ENCODE data around the gene CNTD1. TPM values are rescaled to one million over a fixed set of nuclear protein-coding genes. Genes with fewer than 3 reads are reported as not detected.
"Not testable (repeated sequence)": the region's sequence is repeated elsewhere in the genome, so short reads cannot be mapped to it uniquely, and the experiment has no call there.

The CNTD1 gene
- total RNA-seq, 1 donor from 2014 or later: 0.09 TPM

GRCh38 chr17:42759982-42760651, 38.5 kb upstream of the CNTD1 start:
- TF ChIP-seq, protein P1, sequence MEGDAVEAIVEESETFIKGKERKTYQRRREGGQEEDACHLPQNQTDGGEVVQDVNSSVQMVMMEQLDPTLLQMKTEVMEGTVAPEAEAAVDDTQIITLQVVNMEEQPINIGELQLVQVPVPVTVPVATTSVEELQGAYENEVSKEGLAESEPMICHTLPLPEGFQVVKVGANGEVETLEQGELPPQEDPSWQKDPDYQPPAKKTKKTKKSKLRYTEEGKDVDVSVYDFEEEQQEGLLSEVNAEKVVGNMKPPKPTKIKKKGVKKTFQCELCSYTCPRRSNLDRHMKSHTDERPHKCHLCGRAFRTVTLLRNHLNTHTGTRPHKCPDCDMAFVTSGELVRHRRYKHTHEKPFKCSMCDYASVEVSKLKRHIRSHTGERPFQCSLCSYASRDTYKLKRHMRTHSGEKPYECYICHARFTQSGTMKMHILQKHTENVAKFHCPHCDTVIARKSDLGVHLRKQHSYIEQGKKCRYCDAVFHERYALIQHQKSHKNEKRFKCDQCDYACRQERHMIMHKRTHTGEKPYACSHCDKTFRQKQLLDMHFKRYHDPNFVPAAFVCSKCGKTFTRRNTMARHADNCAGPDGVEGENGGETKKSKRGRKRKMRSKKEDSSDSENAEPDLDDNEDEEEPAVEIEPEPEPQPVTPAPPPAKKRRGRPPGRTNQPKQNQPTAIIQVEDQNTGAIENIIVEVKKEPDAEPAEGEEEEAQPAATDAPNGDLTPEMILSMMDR (IDR thresholded peaks at IDR 0.05; ENCODE audit: unreplicated experiment): no peak
- Mint-ChIP-seq H3K4me1 (peaks cover 24% of the 10 kb centered on the region), H3K27me3 (ENCODE audit: low read depth) (peaks cover 53% of the 10 kb centered on the region), H3K4me3 (peak overlapping the region; percentile 69), H3K27ac (no peak overlapping the region), H3K36me3 (no peaks in the 10 kb centered on the region), H3K9me3 (no peaks in the 10 kb centered on the region)
- DNase-seq (ENCODE audit: low spot score in 2 of 2, unreplicated experiment in 2 of 2): no peak

GRCh38 chr17:42760652-42761581, 37.7 kb upstream of the CNTD1 start, which contains the start of gene RAMP2:
RAMP2 (plus strand) TSS chr17:42761227; CDS start chr17:42761262, 35 bp downstream.
- peaks cover 24% of the 10 kb centered on the region for H3K4me1 Mint-ChIP-seq
- H3K36me3 Mint-ChIP-seq: no peaks in the 10 kb centered on the region
- H3K9me3 Mint-ChIP-seq: no peaks in the 10 kb centered on the region
- peak; percentile 44 to 62 for DNase-seq (ENCODE audit: low spot score in 2 of 2, unreplicated experiment in 2 of 2)
- peak within 1 kb of the TSS; percentile 54 for H3K27ac Mint-ChIP-seq
- TF ChIP-seq, protein P1 (IDR thresholded peaks at IDR 0.05; ENCODE audit: unreplicated experiment): no peak
- H3K4me3 Mint-ChIP-seq: peak within 1 kb of the TSS; percentile 69
- peaks cover 54% of the 10 kb centered on the region for H3K27me3 Mint-ChIP-seq (ENCODE audit: low read depth)

- H3K27me3 Mint-ChIP-seq (ENCODE audit: low read depth): peaks cover 49% of the 10 kb centered on the region
- peak overlapping the region; percentile 63 for H3K4me3 Mint-ChIP-seq
- H3K4me1 Mint-ChIP-seq: peaks cover 24% of the 10 kb centered on the region
- DNase-seq (ENCODE audit: low spot score in 2 of 2, unreplicated experiment in 2 of 2): no peak
- H3K27ac Mint-ChIP-seq: peak overlapping the region; percentile 54
- no peaks in the 10 kb centered on the region for H3K9me3 Mint-ChIP-seq
- no peaks in the 10 kb centered on the region for H3K36me3 Mint-ChIP-seq
- TF ChIP-seq, protein P1 (IDR thresholded peaks at IDR 0.05; ENCODE audit: unreplicated experiment): no peak
Measured at GRCh38 chr17:42761638-42762037, 37.0 kb upstream of the CNTD1 start.

DNA sequence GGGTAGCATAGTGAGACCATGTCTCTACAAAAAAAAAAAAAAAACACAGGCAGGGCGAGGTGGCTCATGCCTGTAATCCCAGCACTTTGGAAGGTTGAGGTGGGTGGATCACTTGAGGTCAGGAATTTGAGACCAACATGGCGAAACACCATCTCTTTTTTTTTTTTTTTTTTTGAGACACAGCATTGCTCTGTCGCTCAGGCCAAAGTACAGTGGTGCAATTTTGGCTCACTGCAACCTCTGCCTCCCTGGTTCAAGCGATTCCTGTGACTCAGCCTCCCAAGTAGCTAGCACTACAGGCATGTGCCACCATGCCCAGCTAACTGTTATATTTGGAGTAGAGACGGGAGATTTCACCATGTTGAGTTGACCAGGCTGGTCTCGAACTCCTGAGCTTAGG, 32.5 kb upstream of the CNTD1 start:
- DNase-seq (ENCODE audit: low spot score in 2 of 2, unreplicated experiment in 2 of 2): no peak
- H3K4me3 Mint-ChIP-seq: no peak overlapping the region
- TF ChIP-seq, protein P1 (IDR thresholded peaks at IDR 0.05; ENCODE audit: unreplicated experiment): no peak
- peaks cover 32% of the 10 kb centered on the region for H3K27me3 Mint-ChIP-seq (ENCODE audit: low read depth)
- no peaks in the 10 kb centered on the region for H3K9me3 Mint-ChIP-seq
- H3K4me1 Mint-ChIP-seq: peaks cover 19% of the 10 kb centered on the region
- no peak overlapping the region for H3K27ac Mint-ChIP-seq
- H3K36me3 Mint-ChIP-seq: no peaks in the 10 kb centered on the region

DNA sequence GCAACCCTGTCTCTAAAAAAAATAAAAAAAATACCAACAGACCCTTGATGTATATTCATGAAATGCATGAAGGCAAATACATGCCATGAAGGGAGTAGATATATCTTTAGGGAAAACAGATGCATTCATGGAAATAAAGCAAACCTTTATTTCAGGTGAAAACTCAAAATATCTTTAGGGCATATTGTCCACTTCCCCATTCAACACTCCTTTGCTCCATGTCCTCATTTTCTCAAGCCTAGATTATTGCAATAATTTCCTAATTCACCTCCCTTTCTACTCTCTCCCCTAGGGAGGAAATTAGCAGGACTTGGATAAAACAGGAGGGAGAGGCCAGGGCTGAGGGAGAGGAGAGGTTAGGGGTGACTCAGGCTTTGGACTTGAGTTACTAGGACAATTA, 31.1 kb upstream of the CNTD1 start:
- peaks cover 22% of the 10 kb centered on the region for H3K27me3 Mint-ChIP-seq (ENCODE audit: low read depth)
- H3K4me1 Mint-ChIP-seq: peaks cover 10% of the 10 kb centered on the region
- no peak for DNase-seq (ENCODE audit: low spot score in 2 of 2, unreplicated experiment in 2 of 2)
- H3K36me3 Mint-ChIP-seq: no peaks in the 10 kb centered on the region
- no peaks in the 10 kb centered on the region for H3K9me3 Mint-ChIP-seq
- TF ChIP-seq, protein P1 (IDR thresholded peaks at IDR 0.05; ENCODE audit: unreplicated experiment): no peak
- no peak overlapping the region for H3K27ac Mint-ChIP-seq
- H3K4me3 Mint-ChIP-seq: no peak overlapping the region

GRCh38 chr17:42768006-42768405, 30.7 kb upstream of the CNTD1 start:
- H3K4me1 Mint-ChIP-seq; H3K27ac Mint-ChIP-seq; DNase-seq (ENCODE audit: low spot score in 2 of 2, unreplicated experiment in 2 of 2); H3K9me3 Mint-ChIP-seq; H3K4me3 Mint-ChIP-seq; H3K36me3 Mint-ChIP-seq: not testable (repeated sequence)
- H3K27me3 Mint-ChIP-seq (ENCODE audit: low read depth): peaks cover 17% of the 10 kb centered on the region

DNA sequence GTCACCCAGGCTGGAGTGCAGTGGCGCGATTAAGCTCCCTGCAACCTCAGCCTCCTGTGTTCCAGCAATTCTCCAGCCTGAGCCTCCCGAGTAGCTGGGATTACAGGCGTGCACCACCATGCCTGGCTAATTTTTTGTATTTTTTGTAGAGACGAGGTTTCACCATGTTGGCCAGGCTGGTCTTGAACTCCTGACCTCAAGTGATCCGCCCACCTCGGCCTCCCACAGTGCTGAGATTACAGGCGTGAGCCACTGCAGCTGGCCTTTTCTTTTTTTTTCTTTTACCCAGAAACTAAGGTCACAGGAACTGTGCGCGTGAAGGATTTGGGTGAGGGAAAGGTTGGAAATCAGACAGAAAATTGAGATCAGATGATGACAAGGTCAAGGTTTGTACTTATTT, 28.7 kb upstream of the CNTD1 start:
- not testable (repeated sequence) for H3K9me3 Mint-ChIP-seq; H3K4me3 Mint-ChIP-seq; H3K27ac Mint-ChIP-seq; DNase-seq (ENCODE audit: low spot score in 2 of 2, unreplicated experiment in 2 of 2); H3K36me3 Mint-ChIP-seq
- peaks cover 13% of the 10 kb centered on the region for H3K27me3 Mint-ChIP-seq (ENCODE audit: low read depth)
- peaks cover 12% of the 10 kb centered on the region for H3K4me1 Mint-ChIP-seq
